ENCODE results near the gene HADHA.

GRCh38 chr2:26150243-26150642 lies 94.2 kb downstream of the HADHA start:
- TF ChIP-seq, protein P1, sequence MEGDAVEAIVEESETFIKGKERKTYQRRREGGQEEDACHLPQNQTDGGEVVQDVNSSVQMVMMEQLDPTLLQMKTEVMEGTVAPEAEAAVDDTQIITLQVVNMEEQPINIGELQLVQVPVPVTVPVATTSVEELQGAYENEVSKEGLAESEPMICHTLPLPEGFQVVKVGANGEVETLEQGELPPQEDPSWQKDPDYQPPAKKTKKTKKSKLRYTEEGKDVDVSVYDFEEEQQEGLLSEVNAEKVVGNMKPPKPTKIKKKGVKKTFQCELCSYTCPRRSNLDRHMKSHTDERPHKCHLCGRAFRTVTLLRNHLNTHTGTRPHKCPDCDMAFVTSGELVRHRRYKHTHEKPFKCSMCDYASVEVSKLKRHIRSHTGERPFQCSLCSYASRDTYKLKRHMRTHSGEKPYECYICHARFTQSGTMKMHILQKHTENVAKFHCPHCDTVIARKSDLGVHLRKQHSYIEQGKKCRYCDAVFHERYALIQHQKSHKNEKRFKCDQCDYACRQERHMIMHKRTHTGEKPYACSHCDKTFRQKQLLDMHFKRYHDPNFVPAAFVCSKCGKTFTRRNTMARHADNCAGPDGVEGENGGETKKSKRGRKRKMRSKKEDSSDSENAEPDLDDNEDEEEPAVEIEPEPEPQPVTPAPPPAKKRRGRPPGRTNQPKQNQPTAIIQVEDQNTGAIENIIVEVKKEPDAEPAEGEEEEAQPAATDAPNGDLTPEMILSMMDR (IDR thresholded peaks at IDR 0.05; ENCODE audit: low read depth, low read length), result no peak
- TF ChIP-seq EZH2phosphoT487 (IDR thresholded peaks at IDR 0.05; ENCODE audit: low read depth), result no peak
